ENCODE results near the gene CPD. TPM values are rescaled to one million over a fixed set of nuclear protein-coding genes. Genes with fewer than 3 reads are reported as not detected.

Gene CPD
- total and polyA plus RNA-seq, 4 donors, result 4.1 to 58.5 (median 27.6) TPM

- H3K36me3 ChIP-seq (ENCODE audit: control insufficient read depth in 1 of 2, insufficient read depth in 2 of 2, low read length in 1 of 2), result peaks cover 3 to 5% of the 10 kb centered on the region in 2 donors
Measured at GRCh38 chr17:30506481-30506880, 127.8 kb downstream of the CPD start.

DNA sequence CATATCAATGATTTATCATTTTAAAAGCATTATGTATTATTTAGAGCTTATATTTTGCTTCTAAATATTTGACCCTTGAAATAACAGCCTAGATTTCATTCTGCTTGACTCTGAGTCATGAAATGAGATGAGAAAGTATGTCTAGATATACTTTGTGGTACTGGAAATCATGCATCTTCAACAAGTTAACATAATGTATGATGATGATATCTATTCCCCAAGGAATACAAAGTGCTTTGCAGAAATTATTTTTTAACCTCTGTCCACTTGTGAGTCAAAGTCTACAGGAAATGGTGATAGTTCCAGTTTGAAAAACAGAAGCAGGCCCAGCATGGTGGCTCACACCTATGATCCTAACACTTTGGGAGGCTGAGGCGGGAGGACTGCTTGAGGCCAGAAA lies 134.6 kb downstream of the CPD start:
- intact Hi-C loops (cut with DNase I), result no loop called here
- DNase-seq (no peak), ATAC-seq (ENCODE audit: low FRiP score) (no peak)
- no peaks in the 10 kb centered on the region for H3K27me3 ChIP-seq (ENCODE audit: control insufficient read depth in 1 of 2, insufficient read depth in 2 of 2, low read length in 1 of 2)
- no peak overlapping the region for H3K4me3 ChIP-seq (ENCODE audit: low read length in 2 of 2)
- H3K27ac ChIP-seq (ENCODE audit: low read depth in 1 of 2, low read length in 2 of 2), result no peak overlapping the region
- no peaks in the 10 kb centered on the region for H3K9me3 ChIP-seq (ENCODE audit: control insufficient read depth, low read length)
- peaks cover 0 to 5% of the 10 kb centered on the region in 2 donors for H3K36me3 ChIP-seq (ENCODE audit: control insufficient read depth in 1 of 2, insufficient read depth in 2 of 2, low read length in 1 of 2)
- peaks cover 0 to 4% of the 10 kb centered on the region in 2 donors for H3K4me1 ChIP-seq (ENCODE audit: control insufficient read depth in 1 of 2, insufficient read depth in 2 of 2, low read length in 2 of 2)
- 97 to 100% methylated on average over 1 of the region's 1 CpG for WGBS, 2 donors

More at GRCh38 chr17:30506481-30506880, 127.8 kb downstream of the CPD start:
- no peak overlapping the region for H3K4me3 ChIP-seq (ENCODE audit: low read length in 2 of 2)
- intact Hi-C loops (cut with DNase I), result no loop called here
- WGBS, 2 donors, result 88 to 92% methylated on average over 1 of the region's 1 CpG
- DNase-seq (no peak), ATAC-seq (ENCODE audit: low FRiP score) (no peak)
- H3K4me1 ChIP-seq (ENCODE audit: control insufficient read depth in 1 of 2, insufficient read depth in 2 of 2, low read length in 2 of 2), result no peaks in the 10 kb centered on the region
- H3K27me3 ChIP-seq (ENCODE audit: control insufficient read depth in 1 of 2, insufficient read depth in 2 of 2, low read length in 1 of 2), result no peaks in the 10 kb centered on the region
- H3K9me3 ChIP-seq (ENCODE audit: control insufficient read depth, low read length), result no peaks in the 10 kb centered on the region
- no peak overlapping the region for H3K27ac ChIP-seq (ENCODE audit: low read depth in 1 of 2, low read length in 2 of 2)

DNA sequence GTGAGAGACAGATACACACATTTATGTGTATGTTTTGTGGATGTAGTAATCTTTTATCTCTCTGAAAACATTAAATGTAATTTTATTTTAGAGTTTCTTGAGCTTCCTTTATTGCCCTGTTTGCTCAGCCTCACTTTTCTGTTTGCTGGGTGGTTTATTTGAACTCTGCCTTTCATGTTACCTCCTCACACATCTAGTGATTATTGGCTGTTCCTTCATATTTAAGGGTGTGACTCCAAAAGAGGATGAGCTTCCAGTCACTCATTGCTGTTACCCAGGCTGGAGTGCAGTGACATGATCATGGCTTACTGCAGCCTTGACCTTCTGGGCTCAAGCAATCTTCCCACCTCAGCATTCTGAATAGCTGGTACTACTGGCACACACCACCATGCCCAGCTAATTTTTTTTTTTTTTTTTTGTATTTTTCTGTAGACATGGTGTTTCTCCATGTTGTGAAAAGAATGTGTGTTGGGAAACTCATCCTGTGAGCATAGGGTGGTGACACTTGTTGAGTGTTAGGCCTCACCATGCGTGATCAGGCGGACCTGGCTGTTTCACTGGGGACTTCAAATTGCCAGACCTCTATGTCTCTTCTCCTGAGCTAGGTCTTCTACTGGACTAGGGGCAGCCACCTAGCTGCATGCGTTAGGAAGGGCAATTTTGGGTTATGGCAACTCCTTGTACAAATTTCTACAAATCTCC lies 136.3 kb downstream of the CPD start:
- 96 to 98% methylated on average over 3 of the region's 3 CpGs for WGBS, 2 donors
- ATAC-seq (ENCODE audit: low FRiP score), result no peak

DNA sequence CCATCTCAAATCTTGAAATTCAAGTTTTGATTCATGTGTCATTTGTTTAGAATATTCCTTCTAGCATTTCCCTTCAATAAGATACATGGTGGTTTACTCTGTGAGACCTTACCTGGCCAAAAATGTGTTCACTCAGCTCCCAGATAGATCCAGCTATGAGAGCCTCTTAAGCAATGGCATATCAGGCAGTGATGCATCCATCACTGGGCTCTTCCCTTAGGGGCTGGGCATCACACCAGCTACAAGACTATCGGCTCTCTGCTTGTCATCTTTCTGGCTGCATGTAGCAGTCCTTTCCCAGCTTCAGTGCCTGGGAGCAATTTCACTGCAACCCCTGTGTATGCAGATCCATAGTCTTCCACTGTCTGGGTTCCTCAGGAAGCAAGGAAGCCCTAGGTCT lies 139.1 kb downstream of the CPD start:
- no peaks in the 10 kb centered on the region for H3K27me3 ChIP-seq (ENCODE audit: control insufficient read depth in 1 of 2, insufficient read depth in 2 of 2, low read length in 1 of 2)
- DNase-seq (no peak), ATAC-seq (ENCODE audit: low FRiP score) (no peak)
- no peak overlapping the region for H3K4me3 ChIP-seq (ENCODE audit: low read length in 2 of 2)
- peaks cover 0 to 4% of the 10 kb centered on the region in 2 donors for H3K4me1 ChIP-seq (ENCODE audit: control insufficient read depth in 1 of 2, insufficient read depth in 2 of 2, low read length in 2 of 2)
- H3K9me3 ChIP-seq (ENCODE audit: control insufficient read depth, low read length), result no peaks in the 10 kb centered on the region
- H3K36me3 ChIP-seq (ENCODE audit: control insufficient read depth in 1 of 2, insufficient read depth in 2 of 2, low read length in 1 of 2), result peaks cover 0 to 9% of the 10 kb centered on the region in 2 donors
- intact Hi-C loops (cut with DNase I), result no loop called here
- H3K27ac ChIP-seq (ENCODE audit: low read depth in 1 of 2, low read length in 2 of 2), result peak overlapping the region in 1 of 2 donors; percentile 17
- 89 to 94% methylated on average over 1 of the region's 1 CpG for WGBS, 2 donors

More for the DNA sequence above, 136.3 kb downstream of the CPD start:
- H3K9me3 ChIP-seq (ENCODE audit: control insufficient read depth, low read length), result no peaks in the 10 kb centered on the region
- no peak for DNase-seq
- peaks cover 0 to 4% of the 10 kb centered on the region in 2 donors for H3K4me1 ChIP-seq (ENCODE audit: control insufficient read depth in 1 of 2, insufficient read depth in 2 of 2, low read length in 2 of 2)
- H3K27me3 ChIP-seq (ENCODE audit: control insufficient read depth in 1 of 2, insufficient read depth in 2 of 2, low read length in 1 of 2), result no peaks in the 10 kb centered on the region
- H3K27ac ChIP-seq (ENCODE audit: low read depth in 1 of 2, low read length in 2 of 2), result no peak overlapping the region
- intact Hi-C loops (cut with DNase I), result no loop called here
- H3K36me3 ChIP-seq (ENCODE audit: control insufficient read depth in 1 of 2, insufficient read depth in 2 of 2, low read length in 1 of 2), result peaks cover 0 to 5% of the 10 kb centered on the region in 2 donors
- H3K4me3 ChIP-seq (ENCODE audit: low read length in 2 of 2), result no peak overlapping the region

DNA sequence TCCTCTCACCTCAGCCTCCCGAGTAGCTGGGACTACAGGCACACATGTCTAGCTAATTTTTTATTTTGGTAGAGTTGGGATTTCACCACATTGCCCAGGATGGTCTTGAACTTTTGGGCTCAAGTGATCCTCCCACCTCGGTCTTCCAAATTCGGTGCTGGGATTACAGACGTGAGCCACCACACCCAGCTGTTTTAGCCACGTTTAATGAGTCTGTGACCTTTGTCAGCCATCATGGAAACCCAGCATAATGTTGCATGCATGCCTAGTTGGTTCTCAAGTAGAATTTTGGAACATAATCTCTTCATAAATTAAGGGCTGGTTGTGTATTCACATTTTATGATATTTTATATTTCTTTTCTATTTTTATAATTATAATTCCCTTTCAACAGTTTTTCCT lies 140.4 kb downstream of the CPD start:
- 66 to 69% methylated on average over 5 of the region's 5 CpGs for WGBS, 2 donors
- Histone ChIP-seq H3K9me3 (ENCODE audit: control insufficient read depth, low read length) (no peaks in the 10 kb centered on the region), H3K27ac (ENCODE audit: low read depth in 1 of 2, low read length in 2 of 2) (peak overlapping the region in 1 of 2 donors; percentile 48), H3K27me3 (ENCODE audit: control insufficient read depth in 1 of 2, insufficient read depth in 2 of 2, low read length in 1 of 2) (no peaks in the 10 kb centered on the region), H3K4me3 (ENCODE audit: low read length in 2 of 2) (no peak overlapping the region), H3K4me1 (ENCODE audit: control insufficient read depth in 1 of 2, insufficient read depth in 2 of 2, low read length in 2 of 2) (peaks cover 0 to 4% of the 10 kb centered on the region in 2 donors), H3K36me3 (ENCODE audit: control insufficient read depth in 1 of 2, insufficient read depth in 2 of 2, low read length in 1 of 2) (peaks cover 0 to 6% of the 10 kb centered on the region in 2 donors)
- no peak for ATAC-seq (ENCODE audit: low FRiP score)
- DNase-seq, result no peak
- intact Hi-C loops (cut with DNase I), result no loop called here

Other genes starting within 250 kb of the CPD start
- gene SLC6A4, start 143.2 kb upstream of the CPD start, total RNA-seq, result under 1 TPM; 0.27 to 0.45 TPM
- gene SLC6A4, start 143.2 kb upstream of the CPD start, polyA plus RNA-seq, result 1 to 10 TPM in 1 of 2 donors, under 1 TPM in 1; 0.13 to 1.1 TPM
- gene BLMH, start 87.0 kb upstream of the CPD start, total RNA-seq, result 10 to 100 TPM; 28.5 to 37.8 TPM
- gene BLMH, start 87.0 kb upstream of the CPD start, polyA plus RNA-seq, result 10 to 100 TPM; 20.0 to 26.3 TPM
- not detected for gene TMIGD1, start 44.9 kb upstream of the CPD start, total RNA-seq
- gene TMIGD1, start 44.9 kb upstream of the CPD start, polyA plus RNA-seq, result 1 to 10 TPM in 1 of 2 donors, not detected in 1; 1.9 TPM
- gene GOSR1, start 98.5 kb downstream of the CPD start, total RNA-seq, result 10 to 100 TPM; 53.8 to 55.7 TPM
- 10 to 100 TPM; 13.6 to 21.9 TPM for gene GOSR1, start 98.5 kb downstream of the CPD start, polyA plus RNA-seq

Measured in aorta (tissue), 5 donors.